ENCODE measurements around the gene FBXL13. TPM values are rescaled to one million over a fixed set of nuclear protein-coding genes. Genes with fewer than 3 reads are reported as not detected.

The FBXL13 gene
- total and polyA plus RNA-seq, 10 of the 15 experiments (the other 5 are each of a cell fraction or from before 2014, with no cell fraction given), result 0.08 to 0.95 (median 0.28) TPM; not detected in 2

DNA sequence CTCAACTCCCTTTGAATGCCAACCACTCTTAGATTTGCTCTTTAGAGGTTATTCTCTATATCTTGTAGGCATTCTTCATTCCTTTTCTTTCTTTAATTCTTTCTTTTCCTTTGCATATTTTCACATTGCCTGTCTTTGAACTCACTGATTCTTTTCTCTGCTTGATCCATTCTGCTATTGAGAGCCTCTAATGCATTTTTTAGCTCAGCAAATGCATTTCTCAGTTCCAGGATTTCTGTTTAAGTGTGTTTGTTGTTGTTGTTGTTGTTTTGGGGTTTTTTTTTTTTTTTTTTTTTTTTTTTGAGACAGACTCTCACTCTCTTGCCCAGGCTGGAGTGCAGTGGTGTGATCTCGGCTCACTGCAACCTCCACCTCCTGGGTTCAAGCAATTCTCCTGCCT lies 71.6 kb downstream of the FBXL13 start:
- in situ Hi-C loops (cut with MboI), result no loop called here
- WGBS (ENCODE audit: insufficient coverage, insufficient replicate concordance, low lambda C conversion rate, missing lambda C conversion rate), result no CpG with 5 or more reads among the region's 1 CpG
- no peak for FAIRE-seq

More for the DNA sequence above, 71.6 kb downstream of the FBXL13 start:
- Histone ChIP-seq H3K4me3 (no peak overlapping the region), H4K20me1 (ENCODE audit: control insufficient read depth, insufficient read depth) (no peaks in the 10 kb centered on the region), H2AFZ (ENCODE audit: control insufficient read depth, low read depth, low read length) (no peak overlapping the region), H3K4me2 (ENCODE audit: control insufficient read depth, insufficient read depth) (no peak overlapping the region), H3K9me3 (replicated peaks; ENCODE audit: control insufficient read depth, insufficient read depth, low read length) (peaks cover 1% of the 10 kb centered on the region; the same call in 2 of the 3 replicates), H3K9ac (ENCODE audit: control insufficient read depth, insufficient read depth, low read length) (no peak overlapping the region), H3K36me3 (ENCODE audit: control insufficient read depth in 2 of 2, insufficient read depth in 2 of 2, low read length in 1 of 2) (no peaks in the 10 kb centered on the region), H3K4me1 (ENCODE audit: control insufficient read depth, insufficient read depth, low read length) (no peaks in the 10 kb centered on the region), H3K27me3 (replicated peaks in 1 of 2; ENCODE audit: control insufficient read depth in 2 of 2, insufficient read depth in 2 of 2, low read length in 1 of 2) (no peaks in the 10 kb centered on the region), H3K79me2 (ENCODE audit: control insufficient read depth, insufficient read depth, low read length) (no peaks in the 10 kb centered on the region), H3K27ac (ENCODE audit: control insufficient read depth, insufficient read depth) (no peak overlapping the region)
- no peak for ATAC-seq
- intact Hi-C loops (cut with micrococcal nuclease; ENCODE audit: unreplicated experiment), result no loop called here
- TF ChIP-seq, protein P1, sequence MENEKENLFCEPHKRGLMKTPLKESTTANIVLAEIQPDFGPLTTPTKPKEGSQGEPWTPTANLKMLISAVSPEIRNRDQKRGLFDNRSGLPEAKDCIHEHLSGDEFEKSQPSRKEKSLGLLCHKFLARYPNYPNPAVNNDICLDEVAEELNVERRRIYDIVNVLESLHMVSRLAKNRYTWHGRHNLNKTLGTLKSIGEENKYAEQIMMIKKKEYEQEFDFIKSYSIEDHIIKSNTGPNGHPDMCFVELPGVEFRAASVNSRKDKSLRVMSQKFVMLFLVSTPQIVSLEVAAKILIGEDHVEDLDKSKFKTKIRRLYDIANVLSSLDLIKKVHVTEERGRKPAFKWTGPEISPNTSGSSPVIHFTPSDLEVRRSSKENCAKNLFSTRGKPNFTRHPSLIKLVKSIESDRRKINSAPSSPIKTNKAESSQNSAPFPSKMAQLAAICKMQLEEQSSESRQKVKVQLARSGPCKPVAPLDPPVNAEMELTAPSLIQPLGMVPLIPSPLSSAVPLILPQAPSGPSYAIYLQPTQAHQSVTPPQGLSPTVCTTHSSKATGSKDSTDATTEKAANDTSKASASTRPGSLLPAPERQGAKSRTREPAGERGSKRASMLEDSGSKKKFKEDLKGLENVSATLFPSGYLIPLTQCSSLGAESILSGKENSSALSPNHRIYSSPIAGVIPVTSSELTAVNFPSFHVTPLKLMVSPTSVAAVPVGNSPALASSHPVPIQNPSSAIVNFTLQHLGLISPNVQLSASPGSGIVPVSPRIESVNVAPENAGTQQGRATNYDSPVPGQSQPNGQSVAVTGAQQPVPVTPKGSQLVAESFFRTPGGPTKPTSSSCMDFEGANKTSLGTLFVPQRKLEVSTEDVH (IDR thresholded peaks at IDR 0.05; ENCODE audit: low read depth, partially characterized antibody), result no peak
- TF ChIP-seq ZNF592 (IDR thresholded peaks at IDR 0.05), result no peak
- no peak for TF ChIP-seq IKZF1 (conservative IDR thresholded peaks at IDR 0.05)
- BruUV-seq (replicated peaks), result no TSS peak
- ChIA-PET POLR2A (no interaction called here), CTCF (no interaction called here), RAD21 (ENCODE audit: unreplicated experiment) (no interaction called here), SMC1A (ENCODE audit: uncharacterized antibody, unreplicated experiment) (no interaction called here)
- DNase-seq (ENCODE audit: low read depth, low spot score), result no peak

Data from GM12878 (cell line).